GM12875 (cell line): ENCODE data around the gene DAZAP2.
"Not testable (repeated sequence)": the region's sequence is repeated elsewhere in the genome, so short reads cannot be mapped to it uniquely, and the experiment has no call there.

Experiments used
- H3K4me3 ChIP-seq: one replicate; pipeline ENCODE4 v1.5.1; 2011; ENCODE audit warnings: low read depth, low read length, control low read depth
- TF ChIP-seq, protein P1 (sequence below): IDR thresholded peaks from 2 replicates; pipeline ENCODE4 v1.5.1; 2011; ENCODE audit warnings: low read depth, mild to moderate bottlenecking, control low read depth, inconsistent platforms, low read length, moderate library complexity, borderline replicate concordance; ENCODE audit not compliant: insufficient read depth

DAZAP2 gene

GRCh38 chr12:51265024-51265423 lies 26.4 kb downstream of the DAZAP2 start:
- no peak overlapping the region for H3K4me3 ChIP-seq
- TF ChIP-seq, protein P1, sequence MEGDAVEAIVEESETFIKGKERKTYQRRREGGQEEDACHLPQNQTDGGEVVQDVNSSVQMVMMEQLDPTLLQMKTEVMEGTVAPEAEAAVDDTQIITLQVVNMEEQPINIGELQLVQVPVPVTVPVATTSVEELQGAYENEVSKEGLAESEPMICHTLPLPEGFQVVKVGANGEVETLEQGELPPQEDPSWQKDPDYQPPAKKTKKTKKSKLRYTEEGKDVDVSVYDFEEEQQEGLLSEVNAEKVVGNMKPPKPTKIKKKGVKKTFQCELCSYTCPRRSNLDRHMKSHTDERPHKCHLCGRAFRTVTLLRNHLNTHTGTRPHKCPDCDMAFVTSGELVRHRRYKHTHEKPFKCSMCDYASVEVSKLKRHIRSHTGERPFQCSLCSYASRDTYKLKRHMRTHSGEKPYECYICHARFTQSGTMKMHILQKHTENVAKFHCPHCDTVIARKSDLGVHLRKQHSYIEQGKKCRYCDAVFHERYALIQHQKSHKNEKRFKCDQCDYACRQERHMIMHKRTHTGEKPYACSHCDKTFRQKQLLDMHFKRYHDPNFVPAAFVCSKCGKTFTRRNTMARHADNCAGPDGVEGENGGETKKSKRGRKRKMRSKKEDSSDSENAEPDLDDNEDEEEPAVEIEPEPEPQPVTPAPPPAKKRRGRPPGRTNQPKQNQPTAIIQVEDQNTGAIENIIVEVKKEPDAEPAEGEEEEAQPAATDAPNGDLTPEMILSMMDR = no peak

DNA sequence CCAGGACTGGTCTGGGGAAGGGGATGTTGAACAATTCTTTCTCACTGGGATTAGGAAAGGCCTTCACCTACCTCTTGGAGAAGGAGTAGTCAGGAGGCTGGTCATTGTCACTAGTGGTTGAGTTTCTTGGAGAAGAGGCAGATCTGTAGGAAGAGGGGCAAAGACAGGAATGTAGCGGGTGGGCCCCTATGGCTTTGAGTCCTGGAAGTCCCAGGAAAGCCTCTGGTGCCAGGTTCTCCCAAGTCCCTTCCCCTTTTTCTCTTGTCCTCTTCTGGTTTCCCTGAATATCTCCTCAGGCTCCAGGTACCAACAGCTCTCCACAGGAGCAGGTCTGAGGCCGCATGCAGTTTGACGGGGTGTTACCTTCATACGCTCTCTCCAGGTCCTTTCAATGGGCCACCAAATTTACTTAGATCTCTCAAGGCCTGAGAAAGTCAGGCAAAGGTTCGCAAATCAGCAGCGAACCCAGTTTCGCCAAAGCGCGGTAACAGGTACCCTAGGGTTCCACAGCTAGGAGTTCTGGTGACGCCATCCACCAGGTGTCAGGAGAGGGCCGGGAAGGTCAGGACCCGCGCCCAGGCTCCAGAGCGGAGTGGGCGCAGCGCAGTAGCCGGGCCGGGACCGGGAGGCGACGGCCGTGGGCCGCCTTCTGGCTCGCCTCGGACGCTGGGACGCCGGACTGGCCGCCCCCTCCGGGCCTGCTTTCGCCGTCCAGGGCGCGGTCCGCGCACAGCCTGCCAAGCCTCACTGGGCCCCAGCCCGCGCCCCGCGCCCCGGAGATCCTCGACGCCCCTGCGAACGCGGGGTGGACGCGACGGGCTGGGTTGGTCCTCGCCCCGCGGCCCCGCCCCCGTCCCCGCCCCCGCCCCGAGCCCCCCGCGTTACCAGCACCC lies 30.8 kb downstream of the DAZAP2 start:
- TF ChIP-seq, protein P1 = peak; percentile 44; the same call in 1 of the 2 replicates
- peak overlapping the region; percentile 66 for H3K4me3 ChIP-seq

- peak within 1 kb of the TSS; percentile 66 for H3K4me3 ChIP-seq
- TF ChIP-seq, protein P1 = 0 out of 2 replicates have a peak, but pooled peaks have one; percentile 1
Measured at GRCh38 chr12:51270067-51270950, 31.7 kb downstream of the DAZAP2 start, which contains the start of gene SMAGP. Gene SMAGP (minus strand): TSS chr12:51270415. CDS start chr12:51269278, 1,137 bp downstream.

- H3K4me3 ChIP-seq = peak overlapping the region; percentile 66
- TF ChIP-seq, protein P1 = no peak
Measured at GRCh38 chr12:51270951-51271518, 32.4 kb downstream of the DAZAP2 start.

GRCh38 chr12:51272810-51273209 lies 34.2 kb downstream of the DAZAP2 start:
- not testable (repeated sequence) for H3K4me3 ChIP-seq

GRCh38 chr12:51275088-51275487 lies 36.5 kb downstream of the DAZAP2 start:
- TF ChIP-seq, protein P1 = no peak
- no peak overlapping the region for H3K4me3 ChIP-seq
